ENCODE measurements around the gene KCNT2.

KCNT2 gene

GRCh38 chr1:196393742-196394141 lies 214.5 kb downstream of the KCNT2 start:
- Histone ChIP-seq H3K4me3 (ENCODE audit: low read depth, low read length) (no peak overlapping the region), H3K9me3 (ENCODE audit: control insufficient read depth, insufficient read depth, low read depth, low read length) (no peaks in the 10 kb centered on the region), H3K4me1 (ENCODE audit: control insufficient read depth, insufficient read depth, low read length) (no peaks in the 10 kb centered on the region), H3K36me3 (ENCODE audit: control insufficient read depth in 2 of 2, insufficient read depth in 1 of 2, low read length in 2 of 2) (no peaks in the 10 kb centered on the region), H3K27ac (ENCODE audit: extremely low read depth, low read depth, low read length) (no peak overlapping the region)
- CTCF ChIA-PET = no interaction called here
- TF ChIP-seq ZNF510 (tag by site-specific recombination; IDR thresholded peaks at IDR 0.05; ENCODE audit: insufficient replicate concordance) (no peak), KLF10 (tag by site-specific recombination; IDR thresholded peaks at IDR 0.05) (no peak), ZNF302 (tag by site-specific recombination; IDR thresholded peaks at IDR 0.05; ENCODE audit: low read depth) (no peak), ZNF335 (tag by site-specific recombination; conservative IDR thresholded peaks at IDR 0.05) (no peak), OVOL3 (tag by site-specific recombination; IDR thresholded peaks at IDR 0.05) (no peak), GLIS1 (tag by site-specific recombination; IDR thresholded peaks at IDR 0.05) (no peak), ZNF560 (tag by site-specific recombination; IDR thresholded peaks at IDR 0.05; ENCODE audit: borderline replicate concordance) (no peak), SP3 (tag by site-specific recombination; IDR thresholded peaks at IDR 0.05) (no peak), ZNF623 (tag by site-specific recombination; IDR thresholded peaks at IDR 0.05) (no peak), ZNF610 (tag by site-specific recombination; IDR thresholded peaks at IDR 0.05; ENCODE audit: borderline replicate concordance) (no peak)
- POLR2A ChIA-PET = no interaction called here

GRCh38 chr1:196393282-196393681 lies 215.0 kb downstream of the KCNT2 start:
- POLR2A ChIA-PET = no interaction called here
- H3K27ac ChIP-seq (ENCODE audit: extremely low read depth, low read depth, low read length) = no peak overlapping the region
- H3K36me3 ChIP-seq (ENCODE audit: control insufficient read depth in 2 of 2, insufficient read depth in 1 of 2, low read length in 2 of 2) = no peaks in the 10 kb centered on the region
- H3K4me3 ChIP-seq (ENCODE audit: low read depth, low read length) = no peak overlapping the region
- no peaks in the 10 kb centered on the region for H3K9me3 ChIP-seq (ENCODE audit: control insufficient read depth, insufficient read depth, low read depth, low read length)
- TF ChIP-seq ZIC2 (tag by site-specific recombination; IDR thresholded peaks at IDR 0.05) (no peak), INSM2 (tag by site-specific recombination; IDR thresholded peaks at IDR 0.05) (no peak), ZNF248 (tag by site-specific recombination; IDR thresholded peaks at IDR 0.05) (no peak), ZNF830 (tag by site-specific recombination; IDR thresholded peaks at IDR 0.05; ENCODE audit: low read depth) (no peak), ZNF146 (tag by site-specific recombination; IDR thresholded peaks at IDR 0.05) (no peak), ZNF837 (tag by site-specific recombination; IDR thresholded peaks at IDR 0.05) (no peak), SP2 (tag by site-specific recombination; IDR thresholded peaks at IDR 0.05) (no peak), ZNF138 (tag by site-specific recombination; IDR thresholded peaks at IDR 0.05; ENCODE audit: borderline replicate concordance) (no peak), OSR2 (tag by site-specific recombination; IDR thresholded peaks at IDR 0.05) (no peak), ZSCAN4 (tag by site-specific recombination; IDR thresholded peaks at IDR 0.05) (no peak), ZNF629 (tag by site-specific recombination; IDR thresholded peaks at IDR 0.05) (no peak), ELK4 (IDR thresholded peaks at IDR 0.05; ENCODE audit: borderline replicate concordance, low read depth, low read length) (no peak), ZNF785 (tag by site-specific recombination; IDR thresholded peaks at IDR 0.05) (no peak), ZNF513 (tag by site-specific recombination; IDR thresholded peaks at IDR 0.05) (no peak)
- no peaks in the 10 kb centered on the region for H3K4me1 ChIP-seq (ENCODE audit: control insufficient read depth, insufficient read depth, low read length)
- CTCF ChIA-PET = no interaction called here
